SK-N-SH (cell line): ENCODE data around the gene MAGEH1.

Experiments
- FOXJ3 ChIP-seq: sonication (generic); formaldehyde crosslinking; IDR thresholded peaks from 2 replicates; pipeline ENCODE4 v1.5.1; 2020; ENCODE audit warnings: mild to moderate bottlenecking, missing genetic modification reagents
- GABPA ChIP-seq: IDR thresholded peaks from 2 replicates; pipeline ENCODE4 v1.4.0; 2012; ENCODE audit warnings: low read depth, mild to moderate bottlenecking
- MXI1 ChIP-seq: IDR thresholded peaks from 2 replicates; pipeline ENCODE4 v1.6.1; 2012; ENCODE audit warnings: mild to moderate bottlenecking, low read depth, low read length, improper control_type of control experiment
- TAF1 ChIP-seq: IDR thresholded peaks from 2 replicates; pipeline ENCODE4 v1.6.1; 2012; ENCODE audit warnings: low read depth, mild to moderate bottlenecking, low read length, moderate library complexity, borderline replicate concordance
- TF ChIP-seq, protein P1 (sequence below): fragments of 200-600 bp; sonication (generic); IDR thresholded peaks from 2 replicates; pipeline ENCODE4 v1.6.1; 2017; ENCODE audit warnings: antibody characterized with exemption, mild to moderate bottlenecking, moderate library complexity

DNA sequence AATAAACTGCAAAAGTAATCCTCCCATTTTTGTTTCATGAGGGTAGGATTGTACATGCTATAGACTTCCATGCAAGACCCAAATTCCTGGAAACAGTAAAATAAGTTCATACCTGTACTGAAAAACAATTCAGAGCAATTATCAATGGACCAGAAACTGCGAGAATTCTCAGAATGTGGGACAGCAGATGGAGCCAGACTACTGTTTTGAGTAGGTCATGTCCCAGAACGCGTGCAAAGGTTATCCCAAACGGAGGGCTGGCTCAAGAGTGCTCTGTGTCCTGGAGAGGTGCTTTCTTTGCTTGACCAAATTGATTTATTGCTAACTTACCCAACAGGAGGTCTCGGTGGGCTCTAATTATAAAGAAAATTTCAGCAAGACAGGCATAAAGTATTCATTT lies 1.7 kb upstream of the MAGEH1 start:
- TF ChIP-seq, protein P1, sequence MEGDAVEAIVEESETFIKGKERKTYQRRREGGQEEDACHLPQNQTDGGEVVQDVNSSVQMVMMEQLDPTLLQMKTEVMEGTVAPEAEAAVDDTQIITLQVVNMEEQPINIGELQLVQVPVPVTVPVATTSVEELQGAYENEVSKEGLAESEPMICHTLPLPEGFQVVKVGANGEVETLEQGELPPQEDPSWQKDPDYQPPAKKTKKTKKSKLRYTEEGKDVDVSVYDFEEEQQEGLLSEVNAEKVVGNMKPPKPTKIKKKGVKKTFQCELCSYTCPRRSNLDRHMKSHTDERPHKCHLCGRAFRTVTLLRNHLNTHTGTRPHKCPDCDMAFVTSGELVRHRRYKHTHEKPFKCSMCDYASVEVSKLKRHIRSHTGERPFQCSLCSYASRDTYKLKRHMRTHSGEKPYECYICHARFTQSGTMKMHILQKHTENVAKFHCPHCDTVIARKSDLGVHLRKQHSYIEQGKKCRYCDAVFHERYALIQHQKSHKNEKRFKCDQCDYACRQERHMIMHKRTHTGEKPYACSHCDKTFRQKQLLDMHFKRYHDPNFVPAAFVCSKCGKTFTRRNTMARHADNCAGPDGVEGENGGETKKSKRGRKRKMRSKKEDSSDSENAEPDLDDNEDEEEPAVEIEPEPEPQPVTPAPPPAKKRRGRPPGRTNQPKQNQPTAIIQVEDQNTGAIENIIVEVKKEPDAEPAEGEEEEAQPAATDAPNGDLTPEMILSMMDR: no peak
- TF ChIP-seq TAF1: no peak
- no peak for TF ChIP-seq MXI1
- TF ChIP-seq FOXJ3 (CRISPR knock-in tag): no peak
- no peak for TF ChIP-seq GABPA
